ENCODE data around the gene OR8B8. TPM values are rescaled to one million over a fixed set of nuclear protein-coding genes. Genes with fewer than 3 reads are reported as not detected.

OR8B8 gene
- total and polyA plus RNA-seq, 2 of the 4 experiments (the other 2 are of a cell fraction) = not detected

GRCh38 chr11:124434699-124435098 lies 10.8 kb downstream of the OR8B8 start:
- Histone ChIP-seq H4K8ac (ENCODE audit: low read depth in 2 of 2, low read length in 2 of 2) (no peak overlapping the region), H2AFZ (replicated peaks; ENCODE audit: low read length, poor library complexity) (no peak overlapping the region), H2BK5ac (ENCODE audit: low read depth, low read length, poor library complexity, severe bottlenecking) (no peak overlapping the region), H3K9me1 (ENCODE audit: insufficient read depth, low read length) (no peaks in the 10 kb centered on the region), H3K23ac (ENCODE audit: low read depth, low read length) (no peak overlapping the region), H3K56ac (ENCODE audit: extremely low read depth, insufficient read depth, low read length) (no peak overlapping the region), H3K36me3 (ENCODE audit: control insufficient read depth, insufficient read depth, low read length) (no peaks in the 10 kb centered on the region), H3K27ac (ENCODE audit: insufficient read depth, low read length) (no peak overlapping the region), H3K18ac (ENCODE audit: low read depth, low read length) (no peak overlapping the region), H3K79me1 (ENCODE audit: low read depth in 1 of 2, low read length in 2 of 2) (no peaks in the 10 kb centered on the region), H4K5ac (ENCODE audit: low read depth, low read length) (no peak overlapping the region), H3K9ac (ENCODE audit: low read depth, low read length) (no peak overlapping the region), H2AK5ac (ENCODE audit: low read depth, low read length) (no peak overlapping the region), H2AK9ac (replicated peaks; ENCODE audit: low read depth, low read length, poor library complexity) (no peak overlapping the region), H3K4me2 (ENCODE audit: low read depth, low read length) (no peak overlapping the region), H3K27me3 (ENCODE audit: control insufficient read depth, insufficient read depth, low read length) (no peaks in the 10 kb centered on the region; the same call in 1 of the 2 replicates), H3K14ac (replicated peaks; ENCODE audit: low read depth, low read length) (no peak overlapping the region), H4K91ac (ENCODE audit: insufficient read depth, low read depth, low read length) (no peak overlapping the region), H3K4me3 (ENCODE audit: insufficient read depth, low read depth, low read length) (no peak overlapping the region), H2BK120ac (ENCODE audit: low read depth, low read length) (no peak overlapping the region), H2BK15ac (ENCODE audit: low read depth, low read length) (no peak overlapping the region), H3K9me3 (ENCODE audit: control insufficient read depth, insufficient read depth, low read length) (no peaks in the 10 kb centered on the region), H3K4me1 (ENCODE audit: control insufficient read depth, insufficient read depth, low read length) (no peaks in the 10 kb centered on the region), H4K20me1 (ENCODE audit: insufficient read depth, low read length) (no peaks in the 10 kb centered on the region), H3K4ac (ENCODE audit: low read depth, low read length) (no peak overlapping the region), H2BK20ac (ENCODE audit: low read depth, low read length) (no peak overlapping the region)
- intact Hi-C loops (cut with micrococcal nuclease) (no loop called here), in situ Hi-C loops (cut with MboI; ENCODE audit: low sequenced_read_pairs) (no loop called here), dilution Hi-C loops (cut with HindIII; ENCODE audit: low sequenced_read_pairs, unreplicated experiment) (no loop called here)
- WGBS, 2 experiments (ENCODE audit: extremely low coverage in 2 of 2, insufficient read length in 1 of 2) = no CpG with 5 or more reads among the region's 2 CpGs
- CTCF ChIA-PET = interaction anchor here (0.6 kb wide), 1 partner anchor 129 kb away, joined by 4 read pairs; no protein-coding TSS in a partner anchor
- no TSS peak for BruUV-seq (replicated peaks)
- POLR2A ChIA-PET (ENCODE audit: unreplicated experiment) = no interaction called here
- TF ChIP-seq MAZ (IDR thresholded peaks at IDR 0.05; ENCODE audit: borderline replicate concordance, low read depth, low read length) (no peak), SMC3 (IDR thresholded peaks at IDR 0.05; ENCODE audit: low read depth, low read length) (no peak), BHLHE40 (IDR thresholded peaks at IDR 0.05; ENCODE audit: low read depth, low read length) (no peak), NFE2L2 (IDR thresholded peaks at IDR 0.05; ENCODE audit: low read depth, low read length) (no peak), USF2 (IDR thresholded peaks at IDR 0.05; ENCODE audit: low read depth, low read length) (no peak)
- ATAC-seq (ENCODE audit: low read depth) (no peak), DNase-seq (no peak)
